GM12873 (cell line): ENCODE measurements around the gene SMAD9.

Source experiments
- CTCF ChIP-seq: IDR thresholded peaks from 2 replicates; pipeline ENCODE4 v1.5.1; 2012; ENCODE audit warnings: low read depth, mild to moderate bottlenecking, moderate library complexity, low read length, control low read depth; ENCODE audit not compliant: insufficient read depth; ENCODE audit errors: missing control alignments

Gene SMAD9

GRCh38 chr13:36829753-36830152 lies 90.3 kb downstream of the SMAD9 start:
- TF ChIP-seq CTCF: no peak

GRCh38 chr13:36822785-36823184 lies 97.3 kb downstream of the SMAD9 start:
- no peak for TF ChIP-seq CTCF

- no peak for TF ChIP-seq CTCF
Measured at GRCh38 chr13:36820222-36820621, 99.8 kb downstream of the SMAD9 start.

GRCh38 chr13:36819739-36820090 lies 100.3 kb downstream of the SMAD9 start:
- TF ChIP-seq CTCF: no peak

GRCh38 chr13:36818804-36819738 lies 101.0 kb downstream of the SMAD9 start, which contains the start of gene RFXAP:
RFXAP (plus strand) TSS chr13:36819222; CDS start chr13:36819358, 136 bp downstream.
- TF ChIP-seq CTCF: peak; percentile 6

- TF ChIP-seq CTCF: no peak
Measured at GRCh38 chr13:36817996-36818803, 101.8 kb downstream of the SMAD9 start.

GRCh38 chr13:36815062-36815461 lies 105.0 kb downstream of the SMAD9 start:
- peak; percentile 52 for TF ChIP-seq CTCF
